ENCODE results near the gene POGLUT2. TPM values are rescaled to one million over a fixed set of nuclear protein-coding genes. Genes with fewer than 3 reads are reported as not detected.

POGLUT2 gene
- total and polyA plus RNA-seq, 12 donors, result 1.1 to 12.0 (median 5.4) TPM

GRCh38 chr13:102838273-102838672 lies 39.5 kb upstream of the POGLUT2 start:
- H3K4me1 ChIP-seq (replicated peaks in 1 of 2), result no peaks in the 10 kb centered on the region
- TF ChIP-seq POLR2A (IDR thresholded peaks at IDR 0.05), result no peak
- no peak for TF ChIP-seq CTCF (IDR thresholded peaks at IDR 0.05)
- intact Hi-C loops (cut with DNase I), result no loop called here
- H3K36me3 ChIP-seq (replicated peaks in 1 of 2), result peaks cover 0 to 19% of the 10 kb centered on the region in 2 donors
- no peak overlapping the region for H3K4me3 ChIP-seq
- H3K9me3 ChIP-seq (replicated peaks in 1 of 3), result no peaks in the 10 kb centered on the region
- no peaks in the 10 kb centered on the region for H3K27me3 ChIP-seq
- WGBS, 4 donors, result 69 to 79% (median 72%) methylated on average over 1 of the region's 1 CpG
- no peak for DNase-seq
- no peak overlapping the region for H3K27ac ChIP-seq

DNA sequence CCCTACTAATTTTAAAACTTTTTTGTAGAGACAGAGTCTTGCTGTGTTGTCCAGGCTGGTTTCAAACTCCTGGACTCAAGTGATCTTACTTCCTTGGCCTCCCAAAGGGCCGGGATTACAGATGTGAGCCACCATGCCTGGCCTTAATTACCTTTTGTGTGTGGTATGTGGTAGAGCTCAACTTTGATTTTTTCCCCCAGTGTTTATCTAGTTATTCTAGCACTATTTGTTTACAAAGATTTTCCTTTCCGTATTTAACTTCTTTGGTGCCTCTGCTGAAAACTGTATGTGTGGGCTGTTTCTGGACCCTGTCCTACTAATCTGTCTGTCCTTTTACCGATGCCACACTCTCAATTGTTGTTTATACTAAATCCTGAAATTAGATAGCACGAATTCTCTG lies 37.7 kb upstream of the POGLUT2 start:
- DNase-seq, result no peak
- WGBS, 4 donors, result 92 to 97% (median 94%) methylated on average over 4 of the region's 4 CpGs
- H3K27ac ChIP-seq, result no peak overlapping the region
- intact Hi-C loops (cut with DNase I), result no loop called here
- no peaks in the 10 kb centered on the region for H3K9me3 ChIP-seq (replicated peaks in 1 of 3)
- peaks cover 0 to 19% of the 10 kb centered on the region in 2 donors for H3K36me3 ChIP-seq (replicated peaks in 1 of 2)
- H3K4me3 ChIP-seq, result no peak overlapping the region
- no peak for TF ChIP-seq POLR2A (IDR thresholded peaks at IDR 0.05)
- TF ChIP-seq CTCF (IDR thresholded peaks at IDR 0.05), result no peak
- no peaks in the 10 kb centered on the region for H3K4me1 ChIP-seq (replicated peaks in 1 of 2)
- no peaks in the 10 kb centered on the region for H3K27me3 ChIP-seq

DNA sequence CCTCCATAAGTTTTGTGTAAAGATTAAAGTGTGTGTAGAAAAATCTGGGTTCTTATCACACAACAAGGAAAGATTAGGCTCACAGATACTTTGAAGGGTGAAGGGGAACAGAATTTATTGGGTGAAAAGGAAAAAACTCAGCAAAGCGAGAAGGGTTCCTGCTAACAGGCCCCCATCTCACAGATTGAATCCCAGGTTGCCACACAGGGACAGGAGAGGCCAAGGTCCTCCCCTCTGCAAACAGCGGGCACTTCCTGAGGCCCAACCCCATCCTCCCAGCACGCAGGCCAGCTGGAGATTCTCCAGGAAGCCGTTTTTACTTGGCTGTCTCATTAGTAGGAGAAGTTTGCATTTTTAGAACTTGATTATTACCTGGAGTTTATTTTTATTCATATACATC lies 31.9 kb upstream of the POGLUT2 start:
- peaks cover 0 to 14% of the 10 kb centered on the region in 2 donors for H3K36me3 ChIP-seq (replicated peaks in 1 of 2)
- H3K4me1 ChIP-seq (replicated peaks in 1 of 2), result no peaks in the 10 kb centered on the region
- no peak overlapping the region for H3K4me3 ChIP-seq
- H3K27me3 ChIP-seq, result no peaks in the 10 kb centered on the region
- no peak for TF ChIP-seq POLR2A (IDR thresholded peaks at IDR 0.05)
- intact Hi-C loops (cut with DNase I), result no loop called here
- DNase-seq, result peak; percentile 33 to 72 (median 58)
- H3K27ac ChIP-seq, result no peak overlapping the region
- WGBS, 4 donors, result 20 to 32% (median 27%) methylated on average over 4 of the region's 4 CpGs
- H3K9me3 ChIP-seq (replicated peaks in 1 of 3), result no peaks in the 10 kb centered on the region

DNA sequence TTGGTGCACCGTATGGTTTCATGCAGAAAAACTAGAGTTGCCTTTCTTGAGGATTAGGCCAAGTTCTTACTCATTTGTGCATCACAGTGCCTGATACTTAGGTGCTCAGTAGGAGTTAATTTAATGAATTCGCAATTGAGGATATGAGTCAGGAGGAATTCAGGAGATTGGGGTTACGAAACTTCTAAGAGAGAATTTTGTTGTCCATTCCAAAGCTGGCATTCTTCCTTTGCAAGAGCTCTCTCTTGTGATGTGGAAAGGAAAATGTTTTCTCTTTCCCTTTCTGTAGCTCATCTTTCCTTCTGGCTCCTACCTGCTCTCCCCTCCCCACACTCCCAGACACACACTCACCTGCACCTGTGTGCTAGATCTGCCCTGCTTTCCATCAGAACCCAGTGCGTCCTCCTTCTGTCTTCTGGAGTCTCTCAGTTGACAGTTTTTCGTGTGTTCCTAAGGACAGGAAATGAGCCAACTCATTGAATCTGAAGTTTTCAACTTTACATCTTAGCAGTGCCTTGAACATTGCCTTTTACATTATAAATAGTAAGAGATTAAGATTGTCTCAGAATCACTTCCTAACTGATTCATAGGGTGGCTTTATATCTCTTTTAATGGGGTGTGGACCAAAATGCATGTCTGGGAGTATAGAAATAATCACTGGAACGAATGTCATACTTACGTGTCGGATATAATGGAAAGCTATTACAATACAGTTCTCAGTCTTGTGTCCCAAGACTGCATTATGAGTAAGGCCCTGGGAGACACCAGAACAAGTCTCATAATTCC lies 27.3 kb upstream of the POGLUT2 start:
- Histone ChIP-seq H3K4me1 (replicated peaks in 1 of 2) (no peaks in the 10 kb centered on the region), H3K9me3 (replicated peaks in 1 of 3) (no peaks in the 10 kb centered on the region), H3K27ac (peak overlapping the region in 2 of 5 donors; percentile 41 to 50), H3K4me3 (no peak overlapping the region), H3K36me3 (replicated peaks in 1 of 2) (peaks cover 0 to 27% of the 10 kb centered on the region in 2 donors), H3K27me3 (no peaks in the 10 kb centered on the region)
- TF ChIP-seq POLR2A (IDR thresholded peaks at IDR 0.05) (no peak), CTCF (IDR thresholded peaks at IDR 0.05) (no peak)
- intact Hi-C loops (cut with DNase I), result no loop called here
- DNase-seq, result no peak
- WGBS, 4 donors, result 71 to 79% (median 76%) methylated on average over 8 of the region's 8 CpGs

DNA sequence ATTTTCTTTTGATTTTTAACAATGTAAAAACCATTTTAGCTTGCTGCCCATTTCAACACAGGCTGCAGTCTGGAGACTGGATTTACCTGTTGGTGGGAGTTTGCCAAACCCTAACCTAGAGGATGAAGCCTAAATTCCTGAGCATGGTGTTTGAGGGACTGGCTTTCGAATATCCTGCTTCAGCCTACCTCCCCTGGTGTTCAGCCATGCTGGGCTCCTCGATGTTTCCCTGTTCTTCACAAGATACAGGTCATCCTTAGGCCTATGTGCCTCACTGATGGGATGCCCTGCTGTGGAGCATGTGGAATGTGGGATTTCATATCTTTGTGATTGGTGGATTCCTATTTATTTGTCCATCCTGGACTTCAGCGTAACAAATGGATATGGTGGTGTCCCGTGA lies 26.6 kb upstream of the POGLUT2 start:
- no peaks in the 10 kb centered on the region for H3K27me3 ChIP-seq
- H3K4me3 ChIP-seq, result no peak overlapping the region
- TF ChIP-seq POLR2A (IDR thresholded peaks at IDR 0.05) (no peak), CTCF (IDR thresholded peaks at IDR 0.05) (no peak)
- intact Hi-C loops (cut with DNase I), result no loop called here
- peaks cover 0 to 4% of the 10 kb centered on the region in 2 donors for H3K4me1 ChIP-seq (replicated peaks in 1 of 2)
- 94 to 98% (median 97%) methylated on average over 4 of the region's 4 CpGs for WGBS, 4 donors
- DNase-seq, result no peak
- H3K27ac ChIP-seq, result peak overlapping the region in 1 of 5 donors; percentile 41
- H3K9me3 ChIP-seq (replicated peaks in 1 of 3), result no peaks in the 10 kb centered on the region
- H3K36me3 ChIP-seq (replicated peaks in 1 of 2), result peaks cover 0 to 28% of the 10 kb centered on the region in 2 donors
